H1 (cell line): ENCODE measurements around the gene SPDYE2. TPM values are rescaled to one million over a fixed set of nuclear protein-coding genes. Genes with fewer than 3 reads are reported as not detected.
"Not testable (repeated sequence)": the region's sequence is repeated elsewhere in the genome, so short reads cannot be mapped to it uniquely, and the experiment has no call there.

ENCODE experiments used
- CTCF ChIA-PET: fragments of 300-600 bp; sonication (Branson Sonifier 250); formaldehyde crosslinking; loops from one replicate; lab custom pipeline; 2021; ENCODE audit not compliant: partially characterized antibody; lab: Charles Lee
- POLR2A ChIA-PET: fragments of 300-600 bp; sonication (Branson Sonifier 250); formaldehyde crosslinking; loops from one replicate; lab custom pipeline; 2021; ENCODE audit warnings: inconsistent platforms; ENCODE audit not compliant: partially characterized antibody; lab: Charles Lee
- DNase-seq, 2 experiments: peaks; one replicate each; pipeline versions ENCODE4 v3.0.0 to v3.0.0-alpha.2; 2010 to 2022; ENCODE audit warnings: low spot score in 2 of 2, low read depth in 1 of 2, mixed read lengths in 1 of 2
- FAIRE-seq: peaks from 2 replicates; lab custom pipeline; 2011; peaks lifted over from hg19 to GRCh38; lab: Jason Lieb, UNC
- H2AFZ ChIP-seq: 2 replicates; pipeline ENCODE4 v1.8.1; 2012; ENCODE audit warnings: low read length, inconsistent platforms
- H2AK5ac ChIP-seq: 2 replicates; pipeline ENCODE4 v1.6.1; 2013; ENCODE audit warnings: low read depth, low read length
- H2BK120ac ChIP-seq: replicated peaks from 2 replicates; pipeline ENCODE3; 2013; ENCODE audit warnings: low read depth, low read length, inconsistent platforms
- H2BK12ac ChIP-seq: 2 replicates; pipeline ENCODE4 v1.6.1; 2013; ENCODE audit warnings: low read depth, low read length
- H2BK15ac ChIP-seq: 2 replicates; pipeline ENCODE4 v1.6.1; 2013; ENCODE audit warnings: low read length
- H2BK20ac ChIP-seq: 2 replicates; pipeline ENCODE4 v1.6.1; 2013; ENCODE audit warnings: low read length
- H2BK5ac ChIP-seq: 2 replicates; pipeline ENCODE4 v1.6.1; 2013; ENCODE audit warnings: low read depth, low read length
- H3K14ac ChIP-seq: 2 replicates; pipeline ENCODE4 v1.6.1; 2013; ENCODE audit warnings: inconsistent platforms; ENCODE audit not compliant: insufficient read length
- H3K18ac ChIP-seq: 2 replicates; pipeline ENCODE4 v1.6.1; 2013; ENCODE audit warnings: low read length; ENCODE audit errors: extremely low read depth
- H3K23ac ChIP-seq: 2 replicates; pipeline ENCODE4 v1.6.1; 2013; ENCODE audit warnings: inconsistent platforms; ENCODE audit not compliant: insufficient read length
- H3K23me2 ChIP-seq: 2 replicates; pipeline ENCODE4 v1.6.1; 2013; ENCODE audit warnings: low read depth, low read length
- H3K27ac ChIP-seq: 2 replicates; pipeline ENCODE4 v1.6.1; 2011; ENCODE audit warnings: low read depth, low read length, inconsistent platforms
- H3K27me3 ChIP-seq, 4 experiments: replicated peaks in 1 of 4; 1 replicate in 1 of 4; 2 replicates in 3 of 4; pipeline versions ENCODE4 v1.6.1 to v1.8.1; 2011 to 2013; ENCODE audit warnings: low read length in 3 of 4, mild to moderate bottlenecking in 3 of 4, inconsistent platforms in 2 of 4, mixed read lengths in 2 of 4, moderate library complexity in 1 of 4; ENCODE audit not compliant: control insufficient read depth in 3 of 4, insufficient read depth in 3 of 4; ENCODE audit errors: extremely low read depth in 1 of 4
- H3K36me3 ChIP-seq, 4 experiments: 2 replicates each; pipeline versions ENCODE4 v1.6.1 to v1.8.1; 2011 to 2013; ENCODE audit warnings: mild to moderate bottlenecking in 4 of 4, low read length in 3 of 4, moderate library complexity in 2 of 4, control low read depth in 1 of 4, inconsistent platforms in 1 of 4; ENCODE audit not compliant: insufficient read depth in 4 of 4, control insufficient read depth in 2 of 4
- H3K4ac ChIP-seq: replicated peaks from 2 replicates; pipeline ENCODE3; 2013; ENCODE audit warnings: low read length, low read depth, mixed read lengths, inconsistent platforms; ENCODE audit not compliant: insufficient read length
- H3K4me1 ChIP-seq, 4 experiments: replicated peaks in 1 of 4; 1 replicate in 1 of 4; 2 replicates in 3 of 4; pipeline versions ENCODE4 v1.6.1 to v1.8.1; 2011 to 2013; ENCODE audit warnings: low read length in 3 of 4, inconsistent platforms in 2 of 4, mixed read lengths in 1 of 4; ENCODE audit not compliant: insufficient read depth in 4 of 4, control insufficient read depth in 3 of 4
- H3K4me2 ChIP-seq, 2 experiments: 2 replicates each; pipeline versions ENCODE4 v1.6.1 to v1.8.1; 2011 to 2013; ENCODE audit warnings: low read depth in 2 of 2, low read length in 2 of 2, control low read depth in 1 of 2, inconsistent platforms in 1 of 2, mild to moderate bottlenecking in 1 of 2; ENCODE audit not compliant: insufficient read depth in 1 of 2
- H3K4me3 ChIP-seq, 4 experiments: fragments of 200-600, 300-600 bp in 1 of 4; sonication (generic), shearing (Covaris generic), sonication (Bioruptor Twin) in 1 of 4; 2 replicates each; pipeline versions ENCODE4 v1.5.1 to v1.8.1; 2011 to 2016; ENCODE audit warnings: low read length in 4 of 4, low read depth in 3 of 4, control low read depth in 2 of 4, inconsistent platforms in 2 of 4, mild to moderate bottlenecking in 2 of 4, mixed read lengths in 1 of 4, moderate library complexity in 1 of 4; ENCODE audit not compliant: insufficient read depth in 2 of 4; ENCODE audit errors: extremely low read depth in 1 of 4
- H3K56ac ChIP-seq: replicated peaks from 2 replicates; pipeline ENCODE3; 2013; ENCODE audit warnings: low read depth, mild to moderate bottlenecking, mixed read lengths, low read length, inconsistent platforms; ENCODE audit not compliant: insufficient read length
- H3K79me1 ChIP-seq: 2 replicates; pipeline ENCODE4 v1.6.1; 2013; ENCODE audit warnings: low read depth, low read length, control low read depth
- H3K79me2 ChIP-seq, 2 experiments: 2 replicates each; pipeline versions ENCODE4 v1.6.1 to v1.8.1; 2012 to 2013; ENCODE audit warnings: low read length in 2 of 2, mild to moderate bottlenecking in 2 of 2, inconsistent platforms in 1 of 2; ENCODE audit not compliant: insufficient read depth in 2 of 2, control insufficient read depth in 1 of 2
- H3K9ac ChIP-seq, 4 experiments: replicated peaks in 1 of 4; 1 replicate in 1 of 4; 2 replicates in 3 of 4; pipeline versions ENCODE4 v1.6.1 to v1.8.1; 2011 to 2013; ENCODE audit warnings: low read depth in 3 of 4, low read length in 3 of 4, control low read depth in 2 of 4, mild to moderate bottlenecking in 2 of 4, moderate library complexity in 2 of 4, inconsistent platforms in 1 of 4; ENCODE audit errors: extremely low read depth in 1 of 4
- H3K9me3 ChIP-seq, 2 experiments: 2 replicates each; pipeline versions ENCODE4 v1.6.1 to v1.8.1; 2012 to 2013; ENCODE audit warnings: mild to moderate bottlenecking in 2 of 2, moderate library complexity in 2 of 2, control low read depth in 1 of 2, inconsistent platforms in 1 of 2, low read depth in 1 of 2, low read length in 1 of 2, mixed read lengths in 1 of 2; ENCODE audit not compliant: insufficient read depth in 2 of 2
- H4K20me1 ChIP-seq, 2 experiments: replicated peaks in 1 of 2; 2 replicates each; pipeline versions ENCODE3 to v1.8.1; 2011 to 2013; ENCODE audit warnings: inconsistent platforms in 2 of 2, low read length in 2 of 2, mild to moderate bottlenecking in 1 of 2; ENCODE audit not compliant: insufficient read depth in 2 of 2, control insufficient read depth in 1 of 2
- H4K5ac ChIP-seq: 2 replicates; pipeline ENCODE4 v1.6.1; 2013; ENCODE audit warnings: low read length, low read depth, mixed read lengths, inconsistent platforms; ENCODE audit not compliant: insufficient read length
- H4K8ac ChIP-seq: 2 replicates; pipeline ENCODE4 v1.8.0; 2013; ENCODE audit warnings: mild to moderate bottlenecking, moderate library complexity, low read length, inconsistent platforms; ENCODE audit not compliant: insufficient read depth; ENCODE audit errors: extremely low read depth
- H4K91ac ChIP-seq: replicated peaks from 2 replicates; pipeline ENCODE3; 2013; ENCODE audit warnings: low read length, mixed read lengths, inconsistent platforms; ENCODE audit not compliant: insufficient read length
- EGR1 ChIP-seq: IDR thresholded peaks from 2 replicates; pipeline ENCODE4 v1.6.1; 2011; ENCODE audit warnings: low read depth, low read length, borderline replicate concordance
- KDM4A ChIP-seq: IDR thresholded peaks from one replicate; pipeline ENCODE4 v1.7.1; 2012; ENCODE audit warnings: low read depth, mild to moderate bottlenecking, moderate library complexity, low read length, inconsistent platforms; ENCODE audit not compliant: severe bottlenecking
- KDM5A ChIP-seq: fragments of 200-600 bp; IDR thresholded peaks from 2 replicates; pipeline ENCODE4 v1.7.1; 2012; ENCODE audit warnings: mild to moderate bottlenecking, low read length, inconsistent platforms, mixed read lengths
- NRF1 ChIP-seq: IDR thresholded peaks from 2 replicates; pipeline ENCODE4 v1.6.1; 2011; ENCODE audit warnings: mild to moderate bottlenecking, low read depth, low read length, improper control_type of control experiment
- PHF8 ChIP-seq: fragments of 200-600 bp; sonication (generic); conservative IDR thresholded peaks from 2 replicates; pipeline ENCODE4 v1.7.1; 2012; ENCODE audit warnings: low read depth, mild to moderate bottlenecking, inconsistent platforms, low read length, moderate library complexity
- POLR2A ChIP-seq, 2 experiments: IDR thresholded peaks; 1 replicate in 1 of 2; 2 replicates in 1 of 2; pipeline ENCODE4 v1.6.1; 2011; ENCODE audit warnings: low read depth in 2 of 2, low read length in 2 of 2, mild to moderate bottlenecking in 2 of 2; ENCODE audit errors: control extremely low read depth in 1 of 2
- POLR2AphosphoS5 ChIP-seq: IDR thresholded peaks from 2 replicates; pipeline ENCODE4 v1.6.1; 2011; ENCODE audit warnings: low read depth, low read length
- TAF1 ChIP-seq: IDR thresholded peaks from 2 replicates; pipeline ENCODE4 v1.6.1; 2011; ENCODE audit warnings: mild to moderate bottlenecking, low read depth, low read length
- WGBS, 2 experiments: shearing (Covaris generic) in 1 of 2; methylation state at CpG; one replicate each; pipeline versions ENCODE4 v1.1.6 to v1.1.7; 2013 to 2015; ENCODE audit warnings: low lambda C conversion rate in 2 of 2, mixed read lengths in 2 of 2, inconsistent platforms in 1 of 2, low coverage in 1 of 2, missing lambda C conversion rate in 1 of 2; ENCODE audit not compliant: insufficient replicate concordance in 2 of 2, insufficient coverage in 1 of 2, insufficient read length in 1 of 2; ENCODE audit errors: extremely low coverage in 1 of 2, missing lambda C conversion rate in 1 of 2; 5-methylcytosine and 5-hydroxymethylcytosine counted together
- polyA plus RNA-seq, 7 experiments: library from polyadenylated mRNA; depleted of rRNA in 3 of 7; stranded (reverse) in 5 of 7; unstranded in 2 of 7; fragments of >200 nt in 5 of 7; fragments of 200-250 nt in 2 of 7; gene quantifications; 1 replicate in 5 of 7; 2 replicates in 1 of 7; 4 replicates in 1 of 7; pipeline versions ENCODE4 v1.2.1 to v1.2.3, GENCODE V29; 2011 to 2013; ENCODE audit warnings: missing spikeins in 2 of 7, mixed read lengths in 2 of 7
- total RNA-seq: library from RNA; stranded (reverse); fragmentation: NEBNext Ultra II Directional; extraction: Animal tissue kit (Norgen Biotek cat#: 25700); gene quantifications from 2 replicates; pipeline ENCODE4 v1.2.1, GENCODE V29; 2021
- TF ChIP-seq, protein P1 (sequence below), 3 experiments: IDR thresholded peaks; 1 replicate in 2 of 3; 2 replicates in 1 of 3; pipeline versions ENCODE4 v1.5.1 to v1.6.1; 2011; ENCODE audit warnings: low read length in 3 of 3, mild to moderate bottlenecking in 3 of 3, inconsistent platforms in 2 of 3, low read depth in 1 of 3, moderate library complexity in 1 of 3; ENCODE audit not compliant: insufficient read depth in 1 of 3; ENCODE audit errors: control extremely low read depth in 1 of 3

SPDYE2 gene
- total and polyA plus RNA-seq, 2 of the 8 experiments (the other 6 are each of a cell fraction or from before 2014, with no cell fraction given), result not detected

DNA sequence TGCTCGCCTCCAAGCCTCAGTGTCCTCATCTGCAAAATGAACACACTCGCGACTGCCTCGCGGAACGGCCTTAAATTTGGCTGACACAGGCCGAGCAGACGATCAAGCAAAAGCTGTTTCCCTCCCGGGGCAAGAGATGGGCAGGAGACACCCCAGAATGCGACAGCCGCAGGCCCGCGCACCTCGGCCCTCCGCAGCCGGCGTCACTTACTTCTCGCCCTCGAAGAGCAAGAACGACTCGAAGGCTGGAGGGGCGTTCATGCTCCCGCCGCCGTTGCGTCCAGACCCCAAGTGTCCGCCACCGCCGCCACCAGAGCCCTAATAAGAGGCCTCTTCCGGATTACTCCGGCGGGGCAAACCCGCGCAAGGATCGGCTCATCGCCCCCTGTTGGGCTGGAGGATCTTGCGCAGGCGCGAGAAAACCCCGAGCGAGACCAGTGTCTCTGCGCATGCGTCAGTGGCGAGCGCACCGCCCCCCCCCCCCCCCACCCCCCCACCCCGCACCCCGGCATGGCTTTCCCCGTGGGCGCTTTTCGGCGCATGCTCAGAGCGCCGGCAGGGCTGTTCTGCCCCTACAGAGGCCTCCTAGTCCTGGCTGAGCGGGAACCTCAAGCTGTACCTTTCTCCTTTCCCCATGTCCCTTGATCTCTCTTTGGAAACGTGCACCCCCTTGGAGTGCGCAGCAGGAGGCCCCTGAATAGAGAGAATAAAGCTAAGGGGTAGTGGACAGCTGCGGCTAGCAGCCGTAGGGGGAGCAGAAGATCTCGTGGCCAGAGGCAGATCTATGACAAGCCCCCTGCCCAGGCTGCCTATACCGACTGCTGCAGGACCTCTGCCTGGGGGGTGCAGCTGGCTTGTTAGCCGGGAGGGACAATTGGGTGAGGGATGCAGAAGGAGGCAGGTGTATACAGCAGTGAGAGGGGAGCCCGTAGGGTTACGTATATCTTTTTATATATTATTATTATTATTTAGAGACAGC, 21.5 kb downstream of the SPDYE2 start, which contains the start of gene POLR2J3:
Gene POLR2J3 (minus strand): TSS at position 323 of the 979 bp plus-strand sequence. CDS start 62 bp downstream, at position 261.
- H3K4me1 ChIP-seq, H3K18ac ChIP-seq, H3K14ac ChIP-seq, H2BK120ac ChIP-seq, H4K20me1 ChIP-seq, H3K9me3 ChIP-seq, H2BK20ac ChIP-seq, H3K27me3 ChIP-seq, H2BK12ac ChIP-seq, H3K23me2 ChIP-seq, H3K56ac ChIP-seq, POLR2A ChIA-PET, H2AFZ ChIP-seq, H2BK15ac ChIP-seq, H4K91ac ChIP-seq, H3K79me2 ChIP-seq, H3K79me1 ChIP-seq, H3K36me3 ChIP-seq, H3K27ac ChIP-seq, H3K4ac ChIP-seq, H4K8ac ChIP-seq, H2BK5ac ChIP-seq, FAIRE-seq, H3K23ac ChIP-seq, H2AK5ac ChIP-seq: not testable (repeated sequence)
- Histone ChIP-seq H3K9ac (peak within 1 kb of the TSS; percentile 56 to 73 (median 68)), H3K4me2 (peak within 1 kb of the TSS; percentile 29 to 55; a peak in 3 of 4 replicates), H3K4me3 (peak within 1 kb of the TSS; percentile 64 to 76 (median 69)), H4K5ac (peak within 1 kb of the TSS; percentile 33)
- CTCF ChIA-PET, result interaction anchor here (0.6 kb wide), 1 partner anchor 234 kb away, joined by 3 read pairs; no protein-coding TSS in a partner anchor
- WGBS, 2 experiments, result 0% methylated on average over 31 of the region's 64 CpGs; no CpG with 5 or more reads in 1 of the 2 experiments
- peak; percentile 75 to 100 for DNase-seq
- peak; percentile 33 for TF ChIP-seq KDM4A
- TF ChIP-seq POLR2A (IDR thresholded peaks at IDR 0.05; ENCODE audit: control extremely low read depth in 1 of 2, low read depth in 2 of 2, low read length in 2 of 2), result peak in 1 of 2 experiments; percentile 51; a peak in 1 of 3 replicates
- TF ChIP-seq PHF8, result peak; percentile 75
- TF ChIP-seq TAF1, result peak; percentile 77
- TF ChIP-seq NRF1, result peak; percentile 43
- TF ChIP-seq POLR2AphosphoS5, result 0 out of 2 replicates have a peak, but pooled peaks have one; percentile 35
- TF ChIP-seq, protein P1, sequence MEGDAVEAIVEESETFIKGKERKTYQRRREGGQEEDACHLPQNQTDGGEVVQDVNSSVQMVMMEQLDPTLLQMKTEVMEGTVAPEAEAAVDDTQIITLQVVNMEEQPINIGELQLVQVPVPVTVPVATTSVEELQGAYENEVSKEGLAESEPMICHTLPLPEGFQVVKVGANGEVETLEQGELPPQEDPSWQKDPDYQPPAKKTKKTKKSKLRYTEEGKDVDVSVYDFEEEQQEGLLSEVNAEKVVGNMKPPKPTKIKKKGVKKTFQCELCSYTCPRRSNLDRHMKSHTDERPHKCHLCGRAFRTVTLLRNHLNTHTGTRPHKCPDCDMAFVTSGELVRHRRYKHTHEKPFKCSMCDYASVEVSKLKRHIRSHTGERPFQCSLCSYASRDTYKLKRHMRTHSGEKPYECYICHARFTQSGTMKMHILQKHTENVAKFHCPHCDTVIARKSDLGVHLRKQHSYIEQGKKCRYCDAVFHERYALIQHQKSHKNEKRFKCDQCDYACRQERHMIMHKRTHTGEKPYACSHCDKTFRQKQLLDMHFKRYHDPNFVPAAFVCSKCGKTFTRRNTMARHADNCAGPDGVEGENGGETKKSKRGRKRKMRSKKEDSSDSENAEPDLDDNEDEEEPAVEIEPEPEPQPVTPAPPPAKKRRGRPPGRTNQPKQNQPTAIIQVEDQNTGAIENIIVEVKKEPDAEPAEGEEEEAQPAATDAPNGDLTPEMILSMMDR (IDR thresholded peaks at IDR 0.05; ENCODE audit: control extremely low read depth in 1 of 3, insufficient read depth in 1 of 3, low read depth in 1 of 3, low read length in 3 of 3), result peak in 2 of 3 experiments; percentile 24 to 25; a peak in 2 of 4 replicates
- TF ChIP-seq EGR1, result 0 out of 2 replicates have a peak, but pooled peaks have one; percentile 37
- peak; percentile 29; the same call in 1 of the 2 replicates for TF ChIP-seq KDM5A
